Immature natural killer cell (primary cell): ENCODE measurements around the gene SEPTIN1. TPM values are rescaled to one million over a fixed set of nuclear protein-coding genes. Genes with fewer than 3 reads are reported as not detected.
A peak's percentile ranks its signal among the peaks of the same experiment; 100 is the strongest.

ENCODE experiments used
- DNase-seq, 3 donors: peaks; one replicate each; pipeline ENCODE4 v3.0.0; 2022; ENCODE audit warnings: mixed read lengths in 1 of 3
- H3K27ac Mint-ChIP-seq, 6 donors: one replicate each; pipeline ENCODE4 v1.8.0; 2020; ENCODE audit warnings: mixed read lengths in 6 of 6, mild to moderate bottlenecking in 5 of 6, inconsistent platforms in 4 of 6, moderate library complexity in 3 of 6
- H3K27me3 Mint-ChIP-seq, 3 donors: one replicate each; pipeline ENCODE4 v1.8.0; 2020 to 2021; ENCODE audit warnings: low read depth in 3 of 3, mild to moderate bottlenecking in 3 of 3, mixed read lengths in 3 of 3, moderate library complexity in 3 of 3, inconsistent platforms in 1 of 3
- H3K36me3 Mint-ChIP-seq, 3 donors: one replicate each; pipeline ENCODE4 v1.8.0; 2020; ENCODE audit warnings: mixed read lengths in 3 of 3, inconsistent platforms in 2 of 3, mild to moderate bottlenecking in 2 of 3
- H3K4me1 Mint-ChIP-seq, 2 donors: one replicate each; pipeline ENCODE4 v1.8.0; 2020; ENCODE audit warnings: inconsistent platforms in 2 of 2, mild to moderate bottlenecking in 2 of 2, mixed read lengths in 2 of 2, moderate library complexity in 1 of 2
- H3K4me3 Mint-ChIP-seq, 5 donors: one replicate each; pipeline ENCODE4 v1.8.0; 2020; ENCODE audit warnings: mild to moderate bottlenecking in 5 of 5, mixed read lengths in 5 of 5, inconsistent platforms in 3 of 5, moderate library complexity in 3 of 5
- H3K9me3 Mint-ChIP-seq, 6 donors: one replicate each; pipeline ENCODE4 v1.8.0; 2020; ENCODE audit warnings: mild to moderate bottlenecking in 6 of 6, mixed read lengths in 6 of 6, inconsistent platforms in 4 of 6, moderate library complexity in 3 of 6
- polyA plus RNA-seq, 3 donors: library from polyadenylated mRNA; unstranded; fragments of 300-500 nt; fragmentation: Illumina TruSeq; gene quantifications; one replicate each; pipeline ENCODE4 v1.2.3, GENCODE V29; 2021

The SEPTIN1 gene
- polyA plus RNA-seq, 3 donors from 2014 or later = 155 to 213 (median 161) TPM

DNA sequence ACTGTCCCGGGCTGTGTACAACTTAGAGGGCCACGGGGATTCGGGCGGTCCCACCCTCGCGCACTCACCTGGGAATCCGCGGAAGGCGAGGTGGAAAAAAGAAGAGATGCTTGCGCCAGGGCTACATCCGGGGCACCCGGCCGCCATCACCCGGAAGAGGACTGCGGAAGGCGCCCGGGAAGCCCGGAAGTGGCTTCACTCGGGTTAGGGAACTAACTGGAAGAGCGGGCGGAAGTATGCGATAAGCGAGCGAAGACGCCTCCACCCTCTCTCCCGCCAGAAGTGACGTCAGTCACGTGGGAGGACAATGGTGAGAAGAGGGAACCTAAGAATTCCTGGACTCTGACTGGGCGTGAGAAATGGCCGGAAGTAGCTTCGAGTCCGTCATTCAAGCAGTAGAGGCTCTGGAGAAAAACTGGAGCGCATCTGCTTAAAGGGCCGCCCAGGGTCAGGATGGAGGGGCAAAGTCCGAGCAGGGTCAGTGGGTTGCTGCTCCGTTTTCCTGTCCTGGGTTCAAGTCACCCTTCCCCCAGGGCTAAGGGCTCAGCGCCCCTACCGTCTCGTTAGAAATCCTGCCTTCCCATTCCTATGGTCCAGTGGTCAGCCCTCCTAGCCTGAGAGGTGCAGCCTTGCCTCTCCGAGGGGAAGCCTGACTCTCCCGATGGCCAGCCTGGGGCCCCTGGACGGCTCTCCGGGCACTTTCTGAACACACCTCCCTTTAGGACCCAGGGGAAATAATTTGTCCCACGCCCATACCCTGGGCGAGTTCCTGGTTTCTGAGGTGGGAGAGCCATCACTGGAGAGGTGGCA lies 27.0 kb downstream of the SEPTIN1 start, which contains the start of gene CD2BP2:
TSS of gene CD2BP2 (minus strand) at position 165 of the 810 bp plus-strand sequence. CDS start 627 bp downstream, outside the sequence.
- Mint-ChIP-seq H3K9me3 (no peaks in the 10 kb centered on the region), H3K27ac (peak within 1 kb of the TSS; percentile 96 to 99 (median 99)), H3K4me3 (peak within 1 kb of the TSS; percentile 95 to 99 (median 97)), H3K4me1 (peaks cover 55 to 60% of the 10 kb centered on the region in 2 donors), H3K36me3 (peaks cover 3 to 30% (median 7%) of the 10 kb centered on the region in 3 donors), H3K27me3 (peaks cover 8 to 23% (median 17%) of the 10 kb centered on the region in 3 donors)
- peak; percentile 84 to 88 (median 87) for DNase-seq

DNA sequence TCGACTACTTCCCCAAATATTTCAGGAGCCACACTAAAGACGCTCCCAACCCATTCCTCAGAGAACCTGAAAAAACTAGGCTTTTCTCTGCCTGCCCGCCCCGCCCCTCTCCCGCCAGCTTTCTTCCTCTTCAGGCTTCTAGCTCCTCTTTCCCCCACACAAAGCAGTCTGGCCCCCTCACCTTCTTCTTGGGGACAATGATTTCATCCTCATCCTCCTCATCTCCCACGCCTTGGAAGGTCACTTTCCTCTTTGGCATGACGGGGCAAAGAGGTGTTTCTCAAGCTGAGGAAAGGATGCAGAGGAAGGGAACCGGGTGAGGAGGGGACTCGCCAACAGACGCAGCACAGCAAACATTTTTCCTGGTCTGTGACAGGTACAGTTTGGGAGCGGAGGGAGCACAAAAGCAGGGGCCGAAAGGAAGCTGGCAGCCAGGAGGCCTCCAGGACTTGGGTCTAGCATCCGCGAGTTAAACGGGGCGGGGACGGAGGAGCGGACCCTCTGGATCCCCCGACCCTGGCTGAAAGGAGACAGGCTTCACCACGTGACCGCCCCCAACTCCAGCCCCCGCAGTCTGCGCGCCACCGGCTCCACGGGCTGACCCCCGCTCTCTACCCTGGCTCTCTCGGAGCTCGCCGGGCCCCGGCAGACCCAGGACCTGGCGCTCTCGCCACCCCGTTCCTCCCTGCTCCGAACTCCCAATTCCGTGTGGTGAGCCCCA lies 27.8 kb downstream of the SEPTIN1 start:
- no peak for DNase-seq
- Mint-ChIP-seq H3K4me1 (peaks cover 62 to 63% of the 10 kb centered on the region in 2 donors), H3K27ac (peak overlapping the region; percentile 96 to 99 (median 99)), H3K9me3 (no peaks in the 10 kb centered on the region), H3K4me3 (peak overlapping the region; percentile 95 to 99 (median 97)), H3K36me3 (peaks cover 0 to 27% (median 4%) of the 10 kb centered on the region in 3 donors), H3K27me3 (peaks cover 8 to 26% (median 22%) of the 10 kb centered on the region in 3 donors)

DNA sequence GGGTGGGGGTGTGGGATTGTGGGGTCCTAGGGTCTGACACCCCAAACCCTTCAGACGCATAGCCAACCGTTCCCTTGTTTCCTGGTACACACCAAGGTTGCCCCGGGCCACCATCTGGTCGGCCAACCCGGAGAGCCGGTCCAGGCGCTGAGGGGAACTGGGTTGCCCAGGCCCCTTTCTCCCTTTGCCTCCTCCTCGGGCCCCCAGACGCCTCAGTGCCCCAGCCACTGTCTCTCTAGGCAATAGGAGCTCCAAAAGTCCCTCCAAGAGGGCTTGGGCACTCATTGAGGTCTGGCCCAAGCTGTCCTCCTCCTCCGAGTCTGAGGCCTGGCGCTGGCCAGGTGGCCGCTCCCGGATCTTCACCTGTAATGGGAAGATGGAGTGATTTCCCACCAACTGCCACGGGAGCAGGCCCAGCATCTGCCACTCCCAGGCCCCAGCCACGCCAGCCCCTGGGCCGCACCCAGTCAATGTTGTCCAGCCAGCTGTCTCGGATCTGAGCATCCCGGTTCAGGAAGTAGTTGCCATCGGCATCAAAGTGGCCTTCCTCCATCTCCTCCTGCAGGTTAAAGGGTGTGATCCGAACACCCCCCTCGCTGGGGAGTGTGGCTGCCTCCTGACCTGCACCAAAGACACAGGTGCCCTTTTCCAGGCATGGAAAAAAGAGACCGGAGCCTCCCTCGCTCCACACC lies 28.8 kb downstream of the SEPTIN1 start:
- H3K36me3 Mint-ChIP-seq = peaks cover 0 to 27% (median 4%) of the 10 kb centered on the region in 3 donors
- peaks cover 72% of the 10 kb centered on the region in 2 donors for H3K4me1 Mint-ChIP-seq
- peak overlapping the region; percentile 95 to 99 (median 97) for H3K4me3 Mint-ChIP-seq
- peaks cover 8 to 29% (median 22%) of the 10 kb centered on the region in 3 donors for H3K27me3 Mint-ChIP-seq
- H3K27ac Mint-ChIP-seq = peak overlapping the region in 4 of 6 donors; percentile 89 to 99 (median 98)
- DNase-seq = no peak
- no peaks in the 10 kb centered on the region for H3K9me3 Mint-ChIP-seq

DNA sequence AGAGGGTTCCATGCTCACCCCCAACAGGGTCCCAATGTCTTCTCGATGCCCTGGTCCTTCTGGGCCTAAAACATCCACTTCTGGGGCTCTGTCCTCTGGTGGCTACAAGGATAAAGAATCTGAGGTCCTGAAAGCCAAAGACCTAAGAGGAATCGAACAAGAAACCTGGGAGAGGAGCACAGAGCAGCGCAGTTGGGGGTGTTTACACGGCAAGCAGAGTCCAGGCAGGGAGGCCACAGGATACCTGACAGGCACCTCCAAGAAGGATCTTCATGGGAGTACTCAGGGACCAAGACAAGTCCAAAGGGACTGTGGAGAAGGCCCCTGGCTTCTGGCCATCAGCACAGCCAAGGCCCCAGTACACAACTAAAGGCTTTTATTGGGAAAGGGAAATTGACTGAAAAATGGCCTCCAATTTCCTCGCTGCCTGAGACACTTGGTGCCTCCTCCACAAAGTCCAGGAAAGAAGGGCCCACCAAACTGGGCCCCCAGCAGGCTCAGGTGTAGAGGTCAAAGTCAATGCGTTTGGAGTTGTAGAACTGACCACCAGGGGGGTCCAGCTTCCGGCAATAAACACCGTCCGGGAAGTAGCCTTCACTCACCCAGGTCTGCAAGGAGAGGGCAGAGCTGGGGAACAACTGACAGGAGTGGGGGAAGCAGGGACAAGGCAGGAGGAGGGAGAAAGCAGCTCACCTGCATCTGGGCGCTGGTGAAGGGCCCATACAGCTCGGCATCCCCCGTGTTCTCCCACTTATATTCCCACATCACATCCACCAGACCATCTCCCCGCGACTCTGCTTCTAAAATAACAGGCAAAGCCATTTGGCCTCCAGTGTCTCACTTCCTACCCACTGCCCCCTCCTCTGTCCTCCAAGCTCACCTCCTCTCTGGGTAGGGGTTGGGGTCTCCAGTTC lies 29.6 kb downstream of the SEPTIN1 start:
- no peak for DNase-seq
- Mint-ChIP-seq H3K27ac (peak overlapping the region; percentile 14 to 76 (median 47)), H3K9me3 (no peaks in the 10 kb centered on the region), H3K27me3 (peaks cover 8 to 29% (median 22%) of the 10 kb centered on the region in 3 donors), H3K4me1 (peaks cover 72 to 75% of the 10 kb centered on the region in 2 donors), H3K36me3 (peaks cover 0 to 27% (median 4%) of the 10 kb centered on the region in 3 donors), H3K4me3 (peak overlapping the region; percentile 17 to 47 (median 43))

DNA sequence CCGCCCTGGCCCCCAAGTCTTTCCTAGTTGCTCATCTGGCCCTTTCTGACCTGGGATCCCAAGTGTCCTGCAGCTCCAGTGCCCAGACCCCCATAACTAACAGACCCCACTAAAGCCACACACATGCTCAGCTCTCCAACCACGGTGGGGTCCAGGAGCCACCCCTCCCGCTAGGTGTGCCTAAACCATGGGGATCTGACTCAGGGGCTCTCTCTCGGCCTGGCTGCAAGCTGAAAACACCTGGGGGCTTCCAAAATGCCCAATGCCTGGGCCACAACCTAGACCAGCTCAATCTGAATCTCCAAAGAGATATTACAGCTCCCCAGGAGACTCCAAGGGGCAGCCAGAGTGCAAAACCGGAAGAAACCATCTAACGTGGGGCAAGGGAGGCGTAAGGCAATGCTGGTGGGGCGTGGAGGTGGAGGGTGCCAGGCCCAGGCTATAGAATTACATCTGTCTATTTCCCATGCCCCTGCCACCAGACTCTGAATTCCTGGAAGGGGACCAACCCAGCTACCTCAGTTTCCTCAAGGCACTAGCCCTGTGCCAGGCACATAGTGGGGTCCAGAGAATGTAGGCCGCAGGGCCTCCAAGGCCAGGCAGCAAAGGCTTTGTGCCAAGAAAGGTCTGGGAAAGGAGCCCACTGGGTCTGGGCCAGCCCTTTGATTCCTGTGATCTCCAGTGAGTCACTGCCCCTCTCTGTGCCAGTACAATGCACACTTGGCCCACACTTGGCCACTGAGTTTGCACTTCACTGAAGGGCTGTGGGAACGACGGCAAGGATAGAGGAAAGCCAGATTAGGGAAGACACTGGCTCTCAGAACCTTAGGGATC lies 30.6 kb downstream of the SEPTIN1 start:
- Mint-ChIP-seq H3K36me3 (peaks cover 0 to 27% (median 0%) of the 10 kb centered on the region in 3 donors), H3K27ac (peak overlapping the region; percentile 91 to 97 (median 92)), H3K27me3 (peaks cover 8 to 29% (median 21%) of the 10 kb centered on the region in 3 donors), H3K4me3 (peak overlapping the region in 4 of 5 donors; percentile 40 to 91 (median 62)), H3K9me3 (no peaks in the 10 kb centered on the region), H3K4me1 (peaks cover 72% of the 10 kb centered on the region in 2 donors)
- DNase-seq = no peak

DNA sequence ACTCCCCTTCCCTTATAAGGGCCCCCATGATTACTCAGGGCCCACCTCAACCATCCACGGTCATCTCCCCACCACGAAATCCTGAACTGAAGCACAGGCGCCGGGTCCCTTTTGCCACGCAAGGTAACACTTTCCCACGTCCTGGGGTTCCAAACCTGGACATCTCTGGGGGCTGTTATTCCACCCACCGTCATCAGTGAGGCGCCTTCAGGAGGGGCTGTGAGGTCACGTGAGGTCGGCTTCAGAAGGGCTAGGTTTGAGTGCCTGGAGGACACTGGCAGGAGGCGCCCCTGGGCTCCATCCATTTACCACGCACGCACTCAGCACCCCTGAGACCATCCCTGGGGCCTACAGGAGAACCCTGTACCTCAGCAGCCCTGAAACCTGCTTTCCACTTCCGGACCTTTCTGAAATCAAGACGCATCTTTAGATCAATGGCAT lies 31.3 kb downstream of the SEPTIN1 start:
- no peak for DNase-seq
- Mint-ChIP-seq H3K9me3 (no peaks in the 10 kb centered on the region), H3K4me3 (peak overlapping the region; percentile 67 to 91 (median 73)), H3K27me3 (peaks cover 8 to 29% (median 22%) of the 10 kb centered on the region in 3 donors), H3K27ac (peak overlapping the region; percentile 91 to 97 (median 92)), H3K36me3 (peaks cover 0 to 27% (median 0%) of the 10 kb centered on the region in 3 donors), H3K4me1 (peaks cover 67 to 70% of the 10 kb centered on the region in 2 donors)

DNA sequence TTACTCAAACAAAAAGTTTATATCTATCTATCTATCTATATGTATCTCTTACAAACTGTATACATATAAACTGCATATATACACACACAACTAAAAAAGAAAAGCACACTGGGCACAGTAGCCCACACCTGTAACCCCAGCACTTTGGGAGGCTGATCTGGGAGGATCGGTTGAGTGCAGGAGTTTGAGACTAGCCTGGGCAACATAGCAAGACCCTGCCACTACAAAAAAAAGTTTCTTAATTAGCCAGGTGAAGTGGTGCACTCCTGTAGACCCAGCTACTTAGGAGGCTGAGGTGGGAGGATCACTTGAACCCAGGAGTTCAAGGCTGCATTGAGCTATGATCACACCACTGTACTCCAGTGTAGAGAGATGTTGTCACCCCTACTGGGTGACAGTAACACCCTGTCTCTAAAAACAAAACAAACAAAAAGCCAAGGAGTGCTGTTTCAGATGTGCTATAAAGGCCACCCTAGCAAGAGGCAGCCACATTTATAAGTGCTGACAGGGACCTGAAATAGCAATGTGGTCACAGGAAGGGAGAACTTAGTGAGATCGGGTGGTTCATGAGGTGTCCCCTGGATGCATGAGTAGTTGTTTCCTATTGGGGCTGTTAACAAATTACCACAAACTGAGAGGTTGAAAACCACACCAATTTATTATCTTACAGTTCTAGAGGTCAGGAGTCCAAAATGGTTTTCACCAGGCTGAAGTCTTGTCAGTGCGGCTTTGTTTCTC lies 32.1 kb downstream of the SEPTIN1 start:
- H3K4me3 Mint-ChIP-seq = peak overlapping the region; percentile 67 to 91 (median 73)
- no peaks in the 10 kb centered on the region for H3K9me3 Mint-ChIP-seq
- H3K4me1 Mint-ChIP-seq = peaks cover 60 to 64% of the 10 kb centered on the region in 2 donors
- peaks cover 8 to 25% (median 21%) of the 10 kb centered on the region in 3 donors for H3K27me3 Mint-ChIP-seq
- DNase-seq = peak; percentile 80 to 86 (median 84)
- peaks cover 0 to 27% (median 0%) of the 10 kb centered on the region in 3 donors for H3K36me3 Mint-ChIP-seq
- H3K27ac Mint-ChIP-seq = peak overlapping the region; percentile 91 to 97 (median 92)

DNA sequence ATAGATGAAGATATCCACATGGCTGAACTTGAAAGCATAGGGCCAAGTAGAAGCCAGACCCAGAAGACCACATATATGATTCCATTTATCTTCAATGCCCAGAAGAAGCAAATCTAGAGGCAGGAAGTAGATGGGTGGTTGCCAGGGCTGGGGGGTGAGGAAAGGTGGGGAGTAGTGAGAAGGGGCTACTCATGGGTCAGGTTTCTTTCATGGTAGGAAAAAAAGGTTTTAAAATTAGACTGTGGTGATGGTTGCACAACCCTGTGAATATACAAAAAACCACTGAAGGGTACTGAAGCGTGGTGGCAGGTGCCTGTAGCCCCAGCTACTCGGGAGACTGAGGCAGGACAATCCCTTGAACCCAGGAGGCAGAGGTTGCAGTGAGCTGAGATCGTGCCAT lies 32.7 kb downstream of the SEPTIN1 start:
- peak overlapping the region; percentile 91 to 97 (median 92) for H3K27ac Mint-ChIP-seq
- peaks cover 4 to 21% (median 16%) of the 10 kb centered on the region in 3 donors for H3K27me3 Mint-ChIP-seq
- H3K4me3 Mint-ChIP-seq = peak overlapping the region; percentile 67 to 91 (median 73)
- H3K9me3 Mint-ChIP-seq = no peaks in the 10 kb centered on the region
- peaks cover 55 to 61% of the 10 kb centered on the region in 2 donors for H3K4me1 Mint-ChIP-seq
- peaks cover 0 to 27% (median 0%) of the 10 kb centered on the region in 3 donors for H3K36me3 Mint-ChIP-seq
- DNase-seq = peak; percentile 62 to 65 (median 64)

DNA sequence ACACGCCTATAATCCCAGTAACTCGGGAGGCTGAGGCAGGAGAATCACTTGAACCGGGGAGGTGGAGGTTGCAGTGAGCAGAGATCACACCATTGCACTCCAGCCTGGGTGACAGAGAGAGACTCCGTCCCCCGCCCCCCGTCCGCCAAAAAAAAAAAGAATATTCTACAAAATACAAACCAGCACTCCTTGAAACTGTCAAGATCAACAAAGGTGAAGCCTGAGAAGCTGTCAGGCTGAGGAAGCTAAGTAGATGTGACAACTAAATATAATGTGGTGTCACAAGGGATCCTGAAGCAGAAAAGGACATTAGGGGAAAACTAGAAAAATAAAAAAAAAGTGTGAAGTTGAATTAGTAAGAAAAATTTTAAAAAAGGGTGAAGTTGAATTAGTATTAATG lies 33.4 kb downstream of the SEPTIN1 start:
- Mint-ChIP-seq H3K4me1 (peaks cover 48 to 53% of the 10 kb centered on the region in 2 donors), H3K4me3 (peak overlapping the region; percentile 67 to 91 (median 73)), H3K27me3 (peaks cover 4 to 15% (median 14%) of the 10 kb centered on the region in 3 donors), H3K27ac (peak overlapping the region; percentile 91 to 97 (median 92)), H3K36me3 (peaks cover 0 to 20% (median 0%) of the 10 kb centered on the region in 3 donors), H3K9me3 (no peaks in the 10 kb centered on the region)
- DNase-seq = no peak

DNA sequence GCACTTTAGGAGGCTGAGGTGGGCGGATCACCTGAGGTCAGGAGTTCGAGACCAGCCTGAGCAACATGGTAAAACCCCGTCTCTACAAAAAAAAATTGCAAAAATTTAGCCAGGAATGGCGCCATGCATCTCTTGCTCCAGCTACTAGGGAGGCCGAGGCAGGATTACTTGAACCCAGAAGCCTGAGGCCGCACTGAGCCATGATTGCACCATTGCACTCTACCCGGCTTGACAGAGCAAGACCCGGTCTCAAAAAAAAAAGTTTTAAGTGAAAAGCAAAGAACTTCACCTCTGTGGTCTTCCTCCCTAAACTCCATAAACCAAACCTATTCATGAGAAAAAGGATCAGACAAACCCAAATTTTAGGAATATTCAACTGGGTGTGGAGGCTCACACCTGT lies 34.2 kb downstream of the SEPTIN1 start:
- no peaks in the 10 kb centered on the region for H3K9me3 Mint-ChIP-seq
- peaks cover 0 to 13% (median 0%) of the 10 kb centered on the region in 3 donors for H3K36me3 Mint-ChIP-seq
- DNase-seq = no peak
- H3K27ac Mint-ChIP-seq = peak overlapping the region in 3 of 6 donors; percentile 17 to 48 (median 20)
- no peak overlapping the region for H3K4me3 Mint-ChIP-seq
- peaks cover 44 to 46% of the 10 kb centered on the region in 2 donors for H3K4me1 Mint-ChIP-seq
- peaks cover 4 to 15% (median 14%) of the 10 kb centered on the region in 3 donors for H3K27me3 Mint-ChIP-seq

DNA sequence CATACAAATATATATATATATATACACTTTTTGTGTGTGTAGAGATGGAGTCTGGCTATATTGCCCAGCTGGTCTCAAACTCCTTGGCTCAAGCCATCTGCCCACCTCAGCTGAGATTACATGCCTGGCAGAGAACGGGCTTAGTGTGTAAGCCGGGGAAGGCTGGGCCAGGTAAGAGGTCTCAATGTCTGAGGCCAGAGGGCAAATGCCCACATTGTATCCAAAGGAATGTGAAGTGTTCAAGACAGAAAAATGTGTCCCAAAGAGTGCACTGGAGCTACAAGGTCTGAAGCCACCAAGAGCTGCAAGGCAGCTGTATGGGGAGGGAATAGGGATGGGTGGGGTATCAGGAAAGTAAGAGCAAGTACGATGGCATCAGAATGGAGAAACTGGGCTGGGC lies 36.1 kb downstream of the SEPTIN1 start:
- Mint-ChIP-seq H3K27me3 (peaks cover 4 to 14% (median 13%) of the 10 kb centered on the region in 3 donors), H3K4me1 (peaks cover 26 to 30% of the 10 kb centered on the region in 2 donors), H3K4me3 (no peak overlapping the region), H3K36me3 (peaks cover 0 to 3% (median 0%) of the 10 kb centered on the region in 3 donors), H3K9me3 (no peaks in the 10 kb centered on the region), H3K27ac (peak overlapping the region in 2 of 6 donors; percentile 6 to 72)
- no peak for DNase-seq
